ENCODE results near the gene NFATC1. TPM values are rescaled to one million over a fixed set of nuclear protein-coding genes. Genes with fewer than 3 reads are reported as not detected.

Gene NFATC1
- total and polyA plus RNA-seq, 8 donors, result 3.4 to 7.9 (median 4.4) TPM

- no peaks in the 10 kb centered on the region for H3K4me1 ChIP-seq
- DNase-seq (no peak), ATAC-seq (peak in 1 of 4 donors; percentile 29), FAIRE-seq (no peak)
- 12 to 13% methylated on average over 11 of the region's 11 CpGs for WGBS, 2 donors
- H3K36me3 ChIP-seq, result no peaks in the 10 kb centered on the region
- intact Hi-C loops (cut with DNase I), result no loop called here
- no peaks in the 10 kb centered on the region for H3K9me3 ChIP-seq
- no peak for TF ChIP-seq CTCF (IDR thresholded peaks at IDR 0.05)
- no peak overlapping the region for H3K27ac ChIP-seq
- H3K4me3 ChIP-seq, result no peak overlapping the region
- peaks cover 0 to 27% (median 3%) of the 10 kb centered on the region in 4 donors for H3K27me3 ChIP-seq
Observed at GRCh38 chr18:79387615-79388014, 8.1 kb upstream of the NFATC1 start.

GRCh38 chr18:79388043-79388442, 7.7 kb upstream of the NFATC1 start:
- 35 to 46% methylated on average over 7 of the region's 7 CpGs for WGBS, 2 donors
- ATAC-seq, result no peak
- DNase-seq, result peak in 1 of 6 donors; percentile 49

GRCh38 chr18:79389689-79390088, 6.0 kb upstream of the NFATC1 start:
- FAIRE-seq, result no peak
- peaks cover 0 to 27% (median 3%) of the 10 kb centered on the region in 4 donors for H3K27me3 ChIP-seq

More at GRCh38 chr18:79388043-79388442, 7.7 kb upstream of the NFATC1 start:
- H3K36me3 ChIP-seq, result no peaks in the 10 kb centered on the region
- intact Hi-C loops (cut with DNase I), result no loop called here
- H3K4me1 ChIP-seq, result peaks cover 0 to 2% (median 0%) of the 10 kb centered on the region in 3 donors
- no peak overlapping the region for H3K27ac ChIP-seq
- H3K4me3 ChIP-seq, result no peak overlapping the region
- H3K27me3 ChIP-seq, result peaks cover 0 to 27% (median 3%) of the 10 kb centered on the region in 4 donors
- no peak for TF ChIP-seq CTCF (IDR thresholded peaks at IDR 0.05)
- H3K9me3 ChIP-seq, result no peaks in the 10 kb centered on the region
- no peak for FAIRE-seq

GRCh38 chr18:79392226-79392625, 3.5 kb upstream of the NFATC1 start:
- intact Hi-C loops (cut with DNase I), result no loop called here
- Histone ChIP-seq H3K27ac (no peak overlapping the region), H3K4me3 (no peak overlapping the region), H3K36me3 (no peaks in the 10 kb centered on the region), H3K4me1 (peaks cover 0 to 14% (median 10%) of the 10 kb centered on the region in 3 donors), H3K27me3 (peaks cover 0 to 24% (median 3%) of the 10 kb centered on the region in 4 donors), H3K9me3 (no peaks in the 10 kb centered on the region)
- DNase-seq (peak in 1 of 6 donors; percentile 24), ATAC-seq (no peak), FAIRE-seq (no peak)
- TF ChIP-seq CTCF (IDR thresholded peaks at IDR 0.05), result no peak
- WGBS, 2 donors, result 55 to 60% methylated on average over 8 of the region's 8 CpGs

More at GRCh38 chr18:79389689-79390088, 6.0 kb upstream of the NFATC1 start:
- Histone ChIP-seq H3K36me3 (no peaks in the 10 kb centered on the region), H3K27ac (no peak overlapping the region), H3K9me3 (no peaks in the 10 kb centered on the region), H3K4me1 (peaks cover 0 to 9% (median 5%) of the 10 kb centered on the region in 3 donors), H3K4me3 (no peak overlapping the region)
- 34 to 52% methylated on average over 4 of the region's 4 CpGs for WGBS, 2 donors
- ATAC-seq (no peak), DNase-seq (no peak)
- TF ChIP-seq CTCF (IDR thresholded peaks at IDR 0.05), result no peak
- intact Hi-C loops (cut with DNase I), result no loop called here

- peak overlapping the region in 3 of 4 donors; percentile 58 to 87 (median 83) for H3K27ac ChIP-seq
- ATAC-seq, result peak in 1 of 4 donors; percentile 9
- no peak for FAIRE-seq
- intact Hi-C loops (cut with DNase I), result no loop called here
- no peaks in the 10 kb centered on the region for H3K9me3 ChIP-seq
- H3K27me3 ChIP-seq, result peaks cover 0 to 24% (median 3%) of the 10 kb centered on the region in 4 donors
- H3K36me3 ChIP-seq, result no peaks in the 10 kb centered on the region
- H3K4me3 ChIP-seq, result peak overlapping the region in 2 of 4 donors; percentile 55 to 57
- WGBS, 2 donors, result 6 to 10% methylated on average over 30 of the region's 30 CpGs
- peaks cover 0 to 14% (median 10%) of the 10 kb centered on the region in 3 donors for H3K4me1 ChIP-seq
- DNase-seq, result peak in 1 of 6 donors; percentile 69
- no peak for TF ChIP-seq CTCF (IDR thresholded peaks at IDR 0.05)
Observed at GRCh38 chr18:79393181-79393634, 2.5 kb upstream of the NFATC1 start.
